ENCODE results near the gene HCAR2. TPM values are rescaled to one million over a fixed set of nuclear protein-coding genes. Genes with fewer than 3 reads are reported as not detected.

HCAR2 gene
- total and polyA plus RNA-seq, 2 of the 4 experiments (the other 2 are of a cell fraction) = not detected

DNA sequence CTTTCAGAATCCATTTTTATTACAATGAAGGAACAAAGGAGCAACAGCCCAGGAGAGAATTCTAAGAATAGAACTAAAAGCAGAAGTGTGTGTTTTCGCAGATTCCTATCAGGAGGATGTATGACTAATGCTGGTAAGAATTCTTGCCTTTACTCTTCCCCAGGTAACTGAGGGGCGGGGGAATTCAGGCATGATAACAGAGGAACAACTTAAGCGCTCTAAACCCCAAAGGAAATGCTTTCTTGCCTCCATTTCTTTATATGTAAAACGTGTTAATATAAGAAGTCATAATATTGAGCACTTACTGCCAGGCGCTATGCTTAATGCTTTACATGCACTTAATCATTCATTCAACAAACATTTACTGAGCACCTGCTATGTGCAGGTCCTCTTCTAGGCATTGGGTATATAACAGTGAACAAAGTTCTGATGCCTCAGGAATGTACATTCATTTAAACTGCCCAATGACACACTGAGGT, 23.0 kb upstream of the HCAR2 start:
- no TSS peak for BruUV-seq (replicated peaks)

More for the DNA sequence above, 23.0 kb upstream of the HCAR2 start:
- no peak overlapping the region for H2BK20ac ChIP-seq (ENCODE audit: low read depth, low read length)
- no peak overlapping the region for H4K8ac ChIP-seq (ENCODE audit: low read depth in 2 of 2, low read length in 2 of 2)
- no peak overlapping the region for H2BK15ac ChIP-seq (ENCODE audit: low read depth, low read length)
- H3K18ac ChIP-seq (ENCODE audit: low read depth, low read length) = no peak overlapping the region
- no peak overlapping the region for H2AK5ac ChIP-seq (ENCODE audit: low read depth, low read length)
- ATAC-seq (ENCODE audit: low read depth) (no peak), DNase-seq (no peak)
- H2BK120ac ChIP-seq (ENCODE audit: low read depth, low read length) = no peak overlapping the region
- no peaks in the 10 kb centered on the region for H4K20me1 ChIP-seq (ENCODE audit: insufficient read depth, low read length)
- H3K4me2 ChIP-seq (ENCODE audit: low read depth, low read length) = no peak overlapping the region
- no peaks in the 10 kb centered on the region for H3K79me1 ChIP-seq (ENCODE audit: low read depth in 1 of 2, low read length in 2 of 2)
- H3K4me1 ChIP-seq (ENCODE audit: control insufficient read depth, insufficient read depth, low read length) = no peaks in the 10 kb centered on the region
- no peak overlapping the region for H3K14ac ChIP-seq (replicated peaks; ENCODE audit: low read depth, low read length)
- ChIA-PET POLR2A (ENCODE audit: unreplicated experiment) (no interaction called here), CTCF (no interaction called here)
- no peak overlapping the region for H3K4ac ChIP-seq (ENCODE audit: low read depth, low read length)
- no peak overlapping the region for H3K9ac ChIP-seq (ENCODE audit: low read depth, low read length)
- no peaks in the 10 kb centered on the region for H3K36me3 ChIP-seq (ENCODE audit: control insufficient read depth, insufficient read depth, low read length)
- WGBS, 2 experiments (ENCODE audit: extremely low coverage in 2 of 2, insufficient read length in 1 of 2) = no CpG with 5 or more reads among the region's 5 CpGs
- H3K9me1 ChIP-seq (ENCODE audit: insufficient read depth, low read length) = no peaks in the 10 kb centered on the region
- H3K27ac ChIP-seq (ENCODE audit: insufficient read depth, low read length) = no peak overlapping the region
- H3K56ac ChIP-seq (ENCODE audit: extremely low read depth, insufficient read depth, low read length) = no peak overlapping the region
- H3K23ac ChIP-seq (ENCODE audit: low read depth, low read length) = no peak overlapping the region
- H3K27me3 ChIP-seq (ENCODE audit: control insufficient read depth, insufficient read depth, low read length) = peaks cover 29% of the 10 kb centered on the region
- in situ Hi-C loops (cut with MboI; ENCODE audit: low sequenced_read_pairs) (no loop called here), dilution Hi-C loops (cut with HindIII; ENCODE audit: low sequenced_read_pairs, unreplicated experiment) (no loop called here), intact Hi-C loops (cut with micrococcal nuclease) (no loop called here)
- H3K4me3 ChIP-seq (ENCODE audit: insufficient read depth, low read depth, low read length) = no peak overlapping the region
- H4K5ac ChIP-seq (ENCODE audit: low read depth, low read length) = no peak overlapping the region
- no peak overlapping the region for H2AK9ac ChIP-seq (replicated peaks; ENCODE audit: low read depth, low read length, poor library complexity)
- H2AFZ ChIP-seq (replicated peaks; ENCODE audit: low read length, poor library complexity) = no peak overlapping the region
- no peak overlapping the region for H2BK5ac ChIP-seq (ENCODE audit: low read depth, low read length, poor library complexity, severe bottlenecking)
- H3K9me3 ChIP-seq (ENCODE audit: control insufficient read depth, insufficient read depth, low read length) = no peaks in the 10 kb centered on the region
- H4K91ac ChIP-seq (ENCODE audit: insufficient read depth, low read depth, low read length) = no peak overlapping the region
- TF ChIP-seq RCOR1 (IDR thresholded peaks at IDR 0.05; ENCODE audit: insufficient replicate concordance, low read length) (no peak), BHLHE40 (IDR thresholded peaks at IDR 0.05; ENCODE audit: low read depth, low read length) (no peak), MXI1 (IDR thresholded peaks at IDR 0.05; ENCODE audit: borderline replicate concordance, low read depth, low read length) (no peak), RAD21 (IDR thresholded peaks at IDR 0.05; ENCODE audit: low read length) (no peak), RFX5 (IDR thresholded peaks at IDR 0.05; ENCODE audit: low read depth, low read length) (no peak), SMC3 (IDR thresholded peaks at IDR 0.05; ENCODE audit: low read depth, low read length) (no peak), FOS (IDR thresholded peaks at IDR 0.05; ENCODE audit: low read depth, low read length) (no peak), MAZ (IDR thresholded peaks at IDR 0.05; ENCODE audit: borderline replicate concordance, low read depth, low read length) (no peak), MAFK (IDR thresholded peaks at IDR 0.05; ENCODE audit: low read depth, low read length) (no peak), CEBPB (IDR thresholded peaks at IDR 0.05; ENCODE audit: low read depth, low read length) (no peak)
- TF ChIP-seq, protein P1, sequence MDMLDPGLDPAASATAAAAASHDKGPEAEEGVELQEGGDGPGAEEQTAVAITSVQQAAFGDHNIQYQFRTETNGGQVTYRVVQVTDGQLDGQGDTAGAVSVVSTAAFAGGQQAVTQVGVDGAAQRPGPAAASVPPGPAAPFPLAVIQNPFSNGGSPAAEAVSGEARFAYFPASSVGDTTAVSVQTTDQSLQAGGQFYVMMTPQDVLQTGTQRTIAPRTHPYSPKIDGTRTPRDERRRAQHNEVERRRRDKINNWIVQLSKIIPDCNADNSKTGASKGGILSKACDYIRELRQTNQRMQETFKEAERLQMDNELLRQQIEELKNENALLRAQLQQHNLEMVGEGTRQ (IDR thresholded peaks at IDR 0.05; ENCODE audit: low read depth, low read length) = no peak
- TF ChIP-seq, protein P2, sequence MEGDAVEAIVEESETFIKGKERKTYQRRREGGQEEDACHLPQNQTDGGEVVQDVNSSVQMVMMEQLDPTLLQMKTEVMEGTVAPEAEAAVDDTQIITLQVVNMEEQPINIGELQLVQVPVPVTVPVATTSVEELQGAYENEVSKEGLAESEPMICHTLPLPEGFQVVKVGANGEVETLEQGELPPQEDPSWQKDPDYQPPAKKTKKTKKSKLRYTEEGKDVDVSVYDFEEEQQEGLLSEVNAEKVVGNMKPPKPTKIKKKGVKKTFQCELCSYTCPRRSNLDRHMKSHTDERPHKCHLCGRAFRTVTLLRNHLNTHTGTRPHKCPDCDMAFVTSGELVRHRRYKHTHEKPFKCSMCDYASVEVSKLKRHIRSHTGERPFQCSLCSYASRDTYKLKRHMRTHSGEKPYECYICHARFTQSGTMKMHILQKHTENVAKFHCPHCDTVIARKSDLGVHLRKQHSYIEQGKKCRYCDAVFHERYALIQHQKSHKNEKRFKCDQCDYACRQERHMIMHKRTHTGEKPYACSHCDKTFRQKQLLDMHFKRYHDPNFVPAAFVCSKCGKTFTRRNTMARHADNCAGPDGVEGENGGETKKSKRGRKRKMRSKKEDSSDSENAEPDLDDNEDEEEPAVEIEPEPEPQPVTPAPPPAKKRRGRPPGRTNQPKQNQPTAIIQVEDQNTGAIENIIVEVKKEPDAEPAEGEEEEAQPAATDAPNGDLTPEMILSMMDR (conservative IDR thresholded peaks at IDR 0.05; ENCODE audit: low read depth, low read length) = no peak
- TF ChIP-seq, protein P3, sequence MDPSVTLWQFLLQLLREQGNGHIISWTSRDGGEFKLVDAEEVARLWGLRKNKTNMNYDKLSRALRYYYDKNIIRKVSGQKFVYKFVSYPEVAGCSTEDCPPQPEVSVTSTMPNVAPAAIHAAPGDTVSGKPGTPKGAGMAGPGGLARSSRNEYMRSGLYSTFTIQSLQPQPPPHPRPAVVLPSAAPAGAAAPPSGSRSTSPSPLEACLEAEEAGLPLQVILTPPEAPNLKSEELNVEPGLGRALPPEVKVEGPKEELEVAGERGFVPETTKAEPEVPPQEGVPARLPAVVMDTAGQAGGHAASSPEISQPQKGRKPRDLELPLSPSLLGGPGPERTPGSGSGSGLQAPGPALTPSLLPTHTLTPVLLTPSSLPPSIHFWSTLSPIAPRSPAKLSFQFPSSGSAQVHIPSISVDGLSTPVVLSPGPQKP (IDR thresholded peaks at IDR 0.05; ENCODE audit: borderline replicate concordance, low read depth, low read length) = no peak
